ENCODE results near the gene CLCN4. TPM values are rescaled to one million over a fixed set of nuclear protein-coding genes. Genes with fewer than 3 reads are reported as not detected.

The CLCN4 gene
- total and polyA plus RNA-seq, 2 of the 8 experiments (the other 6 are each of a cell fraction or from before 2014, with no cell fraction given), result 3.3 to 11.2 TPM

DNA sequence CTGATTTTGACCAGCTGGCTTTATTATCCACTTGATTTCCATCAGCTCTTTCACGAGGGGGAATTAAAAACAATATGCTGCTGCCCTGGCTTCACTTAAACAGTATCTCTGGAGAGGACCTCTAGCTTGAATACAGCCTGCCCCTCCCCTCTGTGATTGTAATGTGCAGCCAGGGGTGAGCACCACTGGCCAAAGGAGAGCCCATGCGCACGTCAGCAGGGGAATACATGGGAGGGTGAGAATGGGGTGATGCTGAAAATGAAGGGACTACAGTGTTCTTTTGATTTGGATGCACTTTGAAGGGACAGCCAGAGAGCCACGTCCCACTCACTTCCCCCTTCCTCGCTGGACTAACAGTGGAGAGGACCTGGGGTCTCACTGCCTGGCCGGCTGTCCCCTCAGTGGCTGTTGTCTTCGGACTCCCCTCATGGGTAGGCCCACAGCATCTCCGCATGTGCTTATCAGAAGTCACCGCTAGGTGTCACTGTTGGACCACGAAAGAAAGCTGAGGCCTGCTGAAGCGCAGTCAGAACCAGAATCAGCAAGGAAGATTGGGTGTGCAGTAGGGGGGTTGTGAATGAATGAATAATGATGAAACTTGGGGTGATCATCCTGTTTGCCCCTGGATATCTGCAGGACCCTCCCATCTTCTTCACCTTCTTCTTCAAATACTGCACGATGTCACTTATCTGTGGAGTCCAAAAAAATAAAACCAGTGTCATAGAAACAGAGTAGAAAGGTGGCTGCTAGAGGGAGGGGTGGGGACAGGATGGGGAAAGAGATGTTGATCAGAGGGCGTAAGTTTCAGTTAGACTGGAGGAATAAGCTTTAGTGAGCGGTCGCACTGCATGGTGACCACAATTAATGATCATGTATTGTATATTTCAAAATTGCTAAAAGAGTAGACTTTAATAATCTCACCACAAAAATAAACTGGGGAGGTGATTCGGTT is 32.8 kb downstream of the CLCN4 start:
- no peaks in the 10 kb centered on the region for H3K9me3 ChIP-seq (ENCODE audit: insufficient read depth in 2 of 2, low read depth in 1 of 2, low read length in 1 of 2)
- H3K79me2 ChIP-seq (ENCODE audit: control insufficient read depth in 1 of 2, insufficient read depth in 2 of 2, low read length in 2 of 2), result no peaks in the 10 kb centered on the region
- no peaks in the 10 kb centered on the region for H3K23me2 ChIP-seq (ENCODE audit: low read depth, low read length)
- H2BK120ac ChIP-seq (replicated peaks; ENCODE audit: low read depth, low read length), result no peak overlapping the region
- no peak overlapping the region for H2BK20ac ChIP-seq (ENCODE audit: low read length)
- no peak overlapping the region for H3K23ac ChIP-seq (ENCODE audit: insufficient read length)
- no peak overlapping the region for H3K18ac ChIP-seq (ENCODE audit: extremely low read depth, low read length)
- H3K27me3 ChIP-seq (replicated peaks in 1 of 4; ENCODE audit: control insufficient read depth in 3 of 4, extremely low read depth in 1 of 4, insufficient read depth in 3 of 4, low read length in 3 of 4), result no peaks in the 10 kb centered on the region
- H3K4me3 ChIP-seq (ENCODE audit: extremely low read depth in 1 of 4, insufficient read depth in 2 of 4, low read depth in 3 of 4, low read length in 4 of 4), result no peak overlapping the region
- WGBS, 2 experiments (ENCODE audit: extremely low coverage in 1 of 2, insufficient coverage in 1 of 2, insufficient read length in 1 of 2, insufficient replicate concordance in 2 of 2, low coverage in 1 of 2, low lambda C conversion rate in 2 of 2, missing lambda C conversion rate in 1 of 2), result 47% methylated on average over 15 of the region's 16 CpGs; no CpG with 5 or more reads in 1 of the 2 experiments
- no peak overlapping the region for H2AK5ac ChIP-seq (ENCODE audit: low read depth, low read length)
- H3K4me1 ChIP-seq (replicated peaks in 1 of 4; ENCODE audit: control insufficient read depth in 3 of 4, insufficient read depth in 4 of 4, low read length in 3 of 4), result no peaks in the 10 kb centered on the region; a peak in 2 of 7 replicates
- H2BK12ac ChIP-seq (ENCODE audit: low read depth, low read length), result no peak overlapping the region
- no peak overlapping the region for H4K5ac ChIP-seq (ENCODE audit: insufficient read length, low read depth, low read length)
- no peak overlapping the region for H2BK15ac ChIP-seq (ENCODE audit: low read length)
- POLR2A ChIA-PET (ENCODE audit: partially characterized antibody), result interaction anchor here (0.7 to 0.9 kb wide), 3 partner anchors 9 to 447 kb away, joined by 3 to 4 read pairs (median 3); no protein-coding TSS in a partner anchor
- no peak overlapping the region for H3K4ac ChIP-seq (replicated peaks; ENCODE audit: insufficient read length, low read depth, low read length)
- H4K91ac ChIP-seq (replicated peaks; ENCODE audit: insufficient read length, low read length), result no peak overlapping the region
- FAIRE-seq (no peak), DNase-seq (ENCODE audit: low read depth in 1 of 2, low spot score in 2 of 2) (peak in 1 of 2 experiments; percentile 83)
- H2BK5ac ChIP-seq (ENCODE audit: low read depth, low read length), result no peak overlapping the region
- no peak overlapping the region for H3K14ac ChIP-seq (ENCODE audit: insufficient read length)
- H3K56ac ChIP-seq (replicated peaks; ENCODE audit: insufficient read length, low read depth, low read length), result no peak overlapping the region
- H4K20me1 ChIP-seq (replicated peaks in 1 of 2; ENCODE audit: control insufficient read depth in 1 of 2, insufficient read depth in 2 of 2, low read length in 2 of 2), result peaks cover 0 to 2% of the 10 kb centered on the region in 2 experiments
- no peak overlapping the region for H3K27ac ChIP-seq (ENCODE audit: low read depth, low read length)
- H3K4me2 ChIP-seq (ENCODE audit: insufficient read depth in 1 of 2, low read depth in 2 of 2, low read length in 2 of 2), result 0 out of 4 replicates have a peak overlapping the region, but pooled peaks of 1 of the 2 experiments have one; percentile 7
- CTCF ChIA-PET (ENCODE audit: partially characterized antibody), result interaction anchor here (0.6 to 3.0 kb wide), 53 partner anchors 9 to 1592 kb away, joined by 3 to 20 read pairs (median 4); partner anchors contain the start of gene CLCN4
- no peaks in the 10 kb centered on the region for H3K79me1 ChIP-seq (ENCODE audit: low read depth, low read length)
- H4K8ac ChIP-seq (ENCODE audit: extremely low read depth, insufficient read depth, low read length), result no peak overlapping the region
- H3K9ac ChIP-seq (replicated peaks in 1 of 4; ENCODE audit: extremely low read depth in 1 of 4, low read depth in 3 of 4, low read length in 3 of 4), result no peak overlapping the region
- no peaks in the 10 kb centered on the region for H3K36me3 ChIP-seq (ENCODE audit: control insufficient read depth in 2 of 4, insufficient read depth in 4 of 4, low read length in 3 of 4)
- no peak overlapping the region for H2AFZ ChIP-seq (ENCODE audit: low read length)
- no peak for TF ChIP-seq TCF12 (IDR thresholded peaks at IDR 0.05; ENCODE audit: low read depth, low read length)
- TF ChIP-seq CBX5 (IDR thresholded peaks at IDR 0.05; ENCODE audit: low read depth, low read length), result no peak
- no peak for TF ChIP-seq RFX5 (IDR thresholded peaks at IDR 0.05; ENCODE audit: borderline replicate concordance, low read depth, low read length)
- no peak for TF ChIP-seq YY1 (IDR thresholded peaks at IDR 0.05; ENCODE audit: low read depth, low read length)
- TF ChIP-seq PHF8 (conservative IDR thresholded peaks at IDR 0.05; ENCODE audit: low read depth, low read length), result no peak
- TF ChIP-seq BCL11A (IDR thresholded peaks at IDR 0.05; ENCODE audit: low read depth in 2 of 2, low read length in 2 of 2), result no peak
- peak in 1 of 2 experiments; percentile 73; a peak in 1 of 3 replicates for TF ChIP-seq EP300 (IDR thresholded peaks at IDR 0.05; ENCODE audit: borderline replicate concordance in 1 of 2, low read depth in 2 of 2, low read length in 2 of 2)
- TF ChIP-seq POLR2A (IDR thresholded peaks at IDR 0.05; ENCODE audit: control extremely low read depth in 1 of 2, low read depth in 2 of 2, low read length in 2 of 2), result no peak
- TF ChIP-seq, protein P1, sequence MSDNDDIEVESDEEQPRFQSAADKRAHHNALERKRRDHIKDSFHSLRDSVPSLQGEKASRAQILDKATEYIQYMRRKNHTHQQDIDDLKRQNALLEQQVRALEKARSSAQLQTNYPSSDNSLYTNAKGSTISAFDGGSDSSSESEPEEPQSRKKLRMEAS (IDR thresholded peaks at IDR 0.05), result peak; percentile 39
- peak; percentile 88 to 91 for TF ChIP-seq RAD21 (IDR thresholded peaks at IDR 0.05 in 1 of 2, conservative IDR thresholded peaks at IDR 0.05 in 1 of 2; ENCODE audit: low read depth in 2 of 2, low read length in 2 of 2)
- 0 out of 2 replicates have a peak, but pooled peaks have one; percentile 45 for TF ChIP-seq JUND (IDR thresholded peaks at IDR 0.05; ENCODE audit: low read length)
